ENCODE results near the gene DCBLD1.

Gene DCBLD1

DNA sequence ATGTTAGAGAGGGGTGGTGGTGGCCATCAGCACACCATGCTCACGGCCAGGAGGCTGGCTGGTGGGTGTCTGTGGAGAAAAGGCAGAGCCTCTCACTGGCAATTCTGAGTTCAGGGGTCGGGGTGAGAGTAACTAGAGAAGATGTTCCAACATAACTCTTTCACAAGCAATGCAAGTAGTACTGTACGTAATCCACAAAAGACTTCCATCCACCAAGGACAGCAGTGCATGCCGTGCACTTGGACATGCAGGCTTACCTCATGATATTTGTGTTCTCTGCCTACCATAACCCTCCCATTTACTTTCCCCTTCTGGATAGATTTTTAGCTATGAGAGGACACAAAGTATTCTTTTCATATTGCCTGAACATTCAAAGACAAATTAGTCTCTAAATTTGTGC lies 51.3 kb downstream of the DCBLD1 start:
- no peak for DNase-seq

DNA sequence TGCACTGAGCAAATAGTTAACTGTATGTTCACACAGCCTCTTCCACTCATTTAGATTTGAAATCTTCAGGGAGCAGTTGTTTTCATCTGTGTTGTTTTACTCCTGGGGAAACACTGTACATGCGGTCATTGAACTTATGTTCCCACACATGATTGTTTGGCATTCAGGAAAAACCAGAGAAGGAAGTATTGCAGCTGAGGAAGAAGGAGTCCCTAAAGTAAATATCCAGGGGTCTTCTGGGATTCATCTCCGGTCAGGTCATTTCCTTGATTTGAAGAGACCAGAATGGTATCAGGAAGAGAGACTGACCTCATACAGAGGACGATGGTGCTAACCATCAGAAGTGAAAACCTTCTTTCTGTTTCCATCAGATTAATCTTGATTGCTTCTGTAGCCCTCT lies 52.5 kb downstream of the DCBLD1 start:
- DNase-seq, result no peak

DNA sequence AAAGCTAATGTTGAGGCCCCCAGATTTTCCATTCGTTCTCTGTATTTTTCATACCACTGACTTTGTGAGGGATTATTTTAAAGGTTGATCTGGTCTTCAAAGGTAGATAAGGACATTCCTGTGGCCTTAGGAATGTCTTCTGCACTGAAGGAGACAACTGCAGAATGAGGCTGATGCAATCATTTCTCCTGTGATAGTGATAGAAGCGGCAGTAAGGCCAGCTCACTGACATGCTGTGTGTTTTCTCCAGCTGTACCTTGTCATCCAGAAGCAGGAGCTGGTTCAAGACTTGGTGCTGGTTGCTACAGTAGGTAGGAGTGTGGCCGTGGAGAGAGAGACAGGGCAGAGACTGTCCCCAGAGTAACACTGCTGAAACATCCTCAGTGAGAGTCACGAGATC lies 53.8 kb downstream of the DCBLD1 start:
- no peak for DNase-seq

DNA sequence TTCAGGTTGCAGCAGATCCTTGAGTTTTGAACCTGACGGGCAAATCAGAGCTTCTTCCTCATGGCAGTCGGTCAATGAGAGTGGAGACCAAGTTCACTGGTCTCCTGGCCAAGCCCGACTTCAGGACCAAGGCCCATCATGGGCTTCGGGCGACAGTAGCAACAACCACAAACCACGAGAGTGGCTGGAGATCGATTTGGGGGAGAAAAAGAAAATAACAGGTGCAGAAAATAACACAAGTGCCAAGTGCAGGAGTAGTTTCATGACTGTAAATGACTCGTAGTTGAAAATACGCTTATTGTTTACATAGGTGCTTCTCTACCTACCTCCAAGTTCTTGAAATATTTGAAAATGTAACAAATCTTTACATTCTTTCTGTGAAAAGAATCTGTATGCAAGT lies 56.1 kb downstream of the DCBLD1 start:
- no peak for DNase-seq

DNA sequence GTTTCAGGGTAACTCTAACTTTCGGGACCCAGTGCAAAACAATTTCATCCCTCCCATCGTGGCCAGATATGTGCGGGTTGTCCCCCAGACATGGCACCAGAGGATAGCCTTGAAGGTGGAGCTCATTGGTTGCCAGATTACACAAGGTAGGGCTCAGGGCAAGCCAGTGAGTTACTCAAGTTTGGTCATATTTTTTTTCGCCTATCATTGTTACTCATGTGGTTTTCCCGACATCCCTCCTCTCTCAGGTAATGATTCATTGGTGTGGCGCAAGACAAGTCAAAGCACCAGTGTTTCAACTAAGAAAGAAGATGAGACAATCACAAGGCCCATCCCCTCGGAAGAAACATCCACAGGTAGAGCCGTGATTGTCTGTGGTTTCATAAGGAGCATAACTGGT lies 58.2 kb downstream of the DCBLD1 start:
- no peak for DNase-seq

DNA sequence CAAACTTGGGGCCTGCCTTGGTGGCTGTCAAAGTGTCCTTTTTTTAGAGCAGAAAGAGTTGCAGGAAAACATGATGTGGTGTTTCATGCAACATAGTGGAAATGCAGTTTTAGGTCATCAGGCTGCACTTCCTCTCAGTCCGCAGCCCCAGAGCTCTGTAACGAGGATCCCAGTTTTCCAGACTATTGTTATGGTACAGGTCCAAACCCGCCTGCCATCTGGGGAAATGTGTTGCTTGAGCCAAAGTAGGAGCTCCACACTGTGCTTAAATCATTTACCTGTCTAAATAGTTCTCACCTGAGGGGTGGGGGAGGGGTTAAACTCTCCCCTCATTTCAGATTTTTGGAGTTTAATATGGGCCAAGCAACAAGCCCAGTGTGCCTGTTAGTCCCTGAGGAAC lies 60.0 kb downstream of the DCBLD1 start:
- DNase-seq, result no peak

DNA sequence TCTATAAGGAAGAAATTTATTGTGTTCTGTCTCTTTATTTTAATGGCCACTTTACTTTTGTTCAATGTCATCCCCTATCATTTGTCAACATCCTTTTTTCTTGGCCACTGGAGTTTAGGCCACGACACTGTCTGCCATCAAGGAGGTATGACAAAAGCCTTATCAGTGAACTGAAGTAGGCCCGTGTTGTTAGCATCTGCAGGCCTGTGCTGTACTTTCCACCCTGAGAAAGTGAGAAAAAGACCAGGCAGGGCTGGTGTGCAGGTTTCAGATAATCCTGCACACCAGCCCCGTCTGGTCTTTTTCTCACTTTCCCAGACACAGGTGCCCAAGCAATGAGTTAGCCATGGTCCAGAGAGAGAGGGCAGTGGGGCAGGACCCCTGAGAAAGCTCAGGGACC lies 62.2 kb downstream of the DCBLD1 start:
- DNase-seq, result no peak

DNA sequence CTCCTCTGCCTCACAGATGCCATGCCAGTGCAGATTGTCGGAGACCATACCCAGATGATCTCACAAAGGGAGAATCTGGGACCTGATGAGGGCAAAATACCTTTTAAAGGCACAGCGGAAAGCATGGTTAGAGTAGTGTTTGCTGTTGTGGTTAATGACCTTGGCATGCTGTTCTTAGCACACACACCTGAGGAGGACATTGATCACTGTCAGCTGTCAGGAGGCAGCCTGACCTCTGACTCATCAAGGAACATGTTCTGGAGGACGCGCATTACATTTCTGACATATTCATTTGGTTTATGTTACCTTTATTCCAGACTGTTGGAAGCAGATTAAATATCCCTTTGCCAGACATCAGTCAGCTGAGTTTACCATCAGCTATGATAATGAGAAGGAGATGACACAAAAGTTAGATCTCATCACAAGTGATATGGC lies 62.7 kb downstream of the DCBLD1 start:
- no peak for DNase-seq

DNA sequence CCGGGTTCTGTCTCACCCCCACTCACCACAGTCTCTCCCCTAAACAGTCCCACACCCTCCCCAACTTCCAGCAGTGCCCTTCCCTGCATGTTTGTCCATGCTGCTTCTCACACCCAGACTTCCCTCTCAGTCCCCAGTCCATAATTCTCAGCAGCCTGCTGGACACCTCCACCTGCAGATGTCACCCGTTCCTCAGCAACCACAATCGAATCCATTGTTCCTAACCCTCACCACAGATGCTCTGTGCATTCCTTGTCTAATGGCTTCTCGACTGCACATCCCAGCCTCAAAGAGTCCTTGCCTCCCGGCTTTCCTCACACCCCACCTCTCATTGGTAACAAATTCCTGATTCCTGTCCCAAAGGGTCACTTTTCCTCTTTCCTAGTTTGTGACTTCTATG lies 64.2 kb downstream of the DCBLD1 start:
- no peak for DNase-seq

DNA sequence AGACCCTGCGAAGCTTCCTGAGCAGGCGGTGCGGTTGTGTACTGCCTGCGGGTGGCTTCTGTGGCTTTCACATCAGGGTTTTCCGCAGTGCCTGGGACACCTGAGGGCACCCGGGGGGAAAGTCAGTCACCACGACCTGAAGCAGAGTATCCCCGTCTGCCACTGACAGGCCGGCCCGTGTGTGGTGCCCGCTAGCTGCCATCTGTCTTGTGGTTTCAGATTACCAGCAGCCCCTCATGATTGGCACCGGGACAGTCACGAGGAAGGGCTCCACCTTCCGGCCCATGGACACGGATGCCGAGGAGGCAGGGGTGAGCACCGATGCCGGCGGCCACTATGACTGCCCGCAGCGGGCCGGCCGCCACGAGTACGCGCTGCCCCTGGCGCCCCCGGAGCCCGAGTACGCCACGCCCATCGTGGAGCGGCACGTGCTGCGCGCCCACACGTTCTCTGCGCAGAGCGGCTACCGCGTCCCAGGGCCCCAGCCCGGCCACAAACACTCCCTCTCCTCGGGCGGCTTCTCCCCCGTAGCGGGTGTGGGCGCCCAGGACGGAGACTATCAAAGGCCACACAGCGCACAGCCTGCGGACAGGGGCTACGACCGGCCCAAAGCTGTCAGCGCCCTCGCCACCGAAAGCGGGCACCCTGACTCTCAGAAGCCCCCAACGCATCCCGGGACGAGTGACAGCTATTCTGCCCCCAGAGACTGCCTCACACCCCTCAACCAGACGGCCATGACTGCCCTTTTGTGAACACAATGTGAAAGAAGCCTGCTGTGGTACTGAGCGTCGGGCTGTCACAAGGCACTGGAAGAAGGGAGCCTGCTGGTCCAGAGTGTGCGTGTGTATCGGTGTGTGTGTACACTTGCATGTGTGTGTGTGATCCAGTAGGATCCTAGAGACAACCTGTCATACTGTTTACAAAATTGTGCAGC lies 65.5 kb downstream of the DCBLD1 start:
- peak; percentile 33 for DNase-seq

DNA sequence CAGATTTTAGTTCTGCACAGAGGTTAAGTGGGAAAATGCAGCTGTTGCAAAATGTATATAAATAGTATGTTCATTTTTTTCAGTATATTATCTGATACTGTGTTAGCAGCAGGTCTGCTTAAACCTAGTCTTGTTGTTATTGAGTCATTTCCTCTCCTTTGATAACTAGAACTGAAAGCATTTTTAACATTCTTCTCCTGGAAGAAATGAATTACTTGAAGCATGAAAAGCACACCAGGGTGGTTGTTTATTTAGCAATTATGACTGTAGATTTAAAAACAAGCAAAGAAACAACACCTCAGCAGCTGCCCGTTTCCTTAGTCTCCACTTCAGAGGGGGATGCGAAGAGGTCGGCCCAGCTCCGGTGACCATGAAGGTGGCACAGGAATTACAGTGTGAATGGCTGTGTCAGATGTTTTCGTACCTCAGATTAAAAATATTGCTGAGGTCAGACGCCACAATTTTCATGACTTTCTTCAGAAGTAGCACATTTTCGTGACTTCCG lies 66.4 kb downstream of the DCBLD1 start:
- peak; percentile 34 for DNase-seq

DNA sequence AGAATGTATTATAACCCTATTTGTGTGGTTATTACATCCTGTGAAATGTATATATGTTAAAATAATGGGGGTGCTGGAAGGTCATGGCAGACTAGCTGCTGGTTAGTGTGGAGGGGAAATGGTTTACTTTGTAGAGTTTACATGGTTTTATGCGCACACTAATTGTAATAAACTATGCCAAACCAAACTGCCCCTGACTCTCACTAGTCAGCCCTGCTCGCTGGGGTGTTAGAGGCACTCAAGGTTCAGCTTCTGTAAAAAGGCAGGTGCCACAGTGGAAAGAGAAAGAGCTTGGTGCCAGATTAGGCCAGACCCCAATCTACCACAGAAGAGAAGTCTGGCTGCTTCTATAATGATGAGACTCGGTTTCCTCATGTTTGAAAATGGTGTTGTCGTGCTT lies 67.1 kb downstream of the DCBLD1 start:
- peak; percentile 33 for DNase-seq

DNA sequence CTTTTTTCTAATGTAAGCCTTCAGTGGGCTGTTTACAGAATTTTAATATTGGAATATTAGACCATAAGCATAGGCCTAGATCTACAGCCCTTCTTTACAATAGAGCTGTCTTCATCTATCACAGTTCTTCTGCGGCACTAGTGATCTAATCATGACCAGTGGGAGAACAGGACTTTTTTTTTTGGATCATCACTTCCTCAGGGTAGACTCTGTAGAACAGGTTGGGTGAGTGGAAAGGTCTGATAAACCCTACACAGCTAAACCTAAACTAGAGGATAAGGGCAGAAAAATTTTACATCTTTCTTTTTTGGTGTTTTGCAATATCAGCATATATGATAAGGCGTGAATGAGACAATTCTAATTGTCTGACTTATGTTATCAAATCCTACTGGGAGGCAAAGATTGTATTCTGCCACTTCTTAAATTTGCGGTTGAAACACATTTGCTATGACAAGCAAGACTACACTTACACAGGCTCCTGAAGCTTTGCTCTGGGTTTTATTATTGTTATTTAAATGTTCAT lies 67.7 kb downstream of the DCBLD1 start:
- DNase-seq, result no peak

DNA sequence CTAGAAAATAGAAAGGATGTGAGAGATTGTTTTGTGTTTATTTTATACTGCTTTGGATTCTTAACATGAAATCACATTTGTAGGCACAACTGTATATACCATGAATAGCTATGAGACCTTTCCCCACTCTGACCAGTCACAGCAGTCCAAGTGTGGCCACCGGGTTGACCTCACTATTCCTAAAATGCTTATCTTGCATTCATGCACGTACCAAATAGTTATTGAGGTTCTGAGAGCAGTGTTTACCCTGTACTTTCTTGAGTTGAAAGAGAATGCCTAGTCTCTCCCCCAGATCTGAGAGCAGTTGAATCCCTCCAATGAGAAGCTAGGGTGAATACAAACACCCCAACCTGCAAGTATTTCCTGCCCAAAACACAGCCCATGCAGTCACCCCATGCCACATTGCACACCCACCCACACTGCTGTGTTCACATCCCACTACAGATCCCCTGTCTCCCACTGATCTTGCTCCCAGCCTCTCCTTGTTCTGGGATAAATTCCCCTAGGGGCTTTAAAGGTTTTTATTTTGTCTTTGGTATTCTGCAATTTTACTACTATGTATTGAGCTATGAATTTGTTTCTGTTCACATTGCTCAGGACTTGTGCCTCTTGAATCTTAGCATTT lies 68.3 kb downstream of the DCBLD1 start:
- no peak for DNase-seq

DNA sequence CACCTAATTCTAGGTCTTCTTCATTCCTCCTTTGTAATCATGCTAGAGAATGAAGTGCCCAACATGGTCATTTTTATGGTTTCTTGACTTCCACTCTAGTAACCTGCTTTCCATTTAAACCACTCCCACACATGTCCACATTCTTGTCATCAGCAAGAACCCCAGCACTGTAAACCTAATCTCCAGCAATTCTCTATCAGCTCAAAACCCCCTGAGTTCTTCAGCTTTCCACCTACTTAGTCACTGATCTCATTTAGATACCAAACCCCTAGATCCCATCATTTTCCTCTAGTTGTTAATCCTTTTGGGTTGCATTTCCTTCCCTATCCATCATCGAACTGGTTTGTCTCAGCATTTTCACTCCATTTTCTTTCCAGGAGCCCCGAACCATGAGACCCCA lies 70.1 kb downstream of the DCBLD1 start:
- no peak for DNase-seq

DNA sequence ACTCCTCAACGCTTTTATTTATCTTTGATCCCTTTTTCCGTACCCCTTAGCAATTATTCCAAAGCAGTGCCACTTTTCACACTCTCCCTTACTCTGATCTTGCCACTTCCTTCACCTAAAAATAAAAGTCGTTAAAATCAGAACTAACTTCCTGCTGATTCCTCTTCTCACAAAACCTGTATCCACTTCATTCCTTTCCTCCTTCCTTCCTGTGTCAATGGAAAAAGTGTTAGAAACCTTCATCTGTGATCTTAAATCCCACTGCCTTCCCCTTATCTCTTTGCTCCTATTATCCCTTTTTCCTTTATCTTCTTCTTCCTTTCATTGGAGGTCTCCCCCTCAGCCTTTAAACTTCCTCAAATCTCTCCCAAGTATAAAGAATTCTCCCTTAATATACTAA lies 70.7 kb downstream of the DCBLD1 start:
- DNase-seq, result no peak

DNA sequence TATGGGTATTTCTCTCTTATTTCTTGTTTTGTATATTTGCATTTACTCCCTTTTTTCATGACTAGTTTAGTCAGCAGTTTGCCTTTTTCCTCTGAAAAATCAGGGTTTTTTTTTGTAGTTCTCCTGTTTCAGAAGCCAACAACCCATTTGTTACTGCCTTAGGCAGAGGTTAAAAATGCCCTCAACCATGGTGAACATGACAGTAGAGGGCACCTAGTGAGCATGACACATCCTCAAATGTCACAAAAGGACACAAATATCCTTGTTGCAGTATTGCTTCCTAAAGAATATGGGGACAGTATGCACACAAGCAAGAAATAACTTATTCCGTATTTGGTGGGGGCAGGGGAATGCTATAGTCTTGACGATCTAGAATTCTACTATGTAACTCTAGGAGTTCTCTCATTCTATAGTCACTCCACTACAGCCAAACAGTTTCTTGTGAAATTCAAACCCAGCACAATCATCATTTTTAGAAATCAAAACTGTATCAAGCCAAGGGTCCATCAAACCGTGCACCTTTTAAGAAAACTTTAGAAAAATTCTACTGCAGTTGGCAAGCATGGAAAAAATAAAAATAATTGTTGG lies 72.9 kb downstream of the DCBLD1 start:
- no peak for DNase-seq

DNA sequence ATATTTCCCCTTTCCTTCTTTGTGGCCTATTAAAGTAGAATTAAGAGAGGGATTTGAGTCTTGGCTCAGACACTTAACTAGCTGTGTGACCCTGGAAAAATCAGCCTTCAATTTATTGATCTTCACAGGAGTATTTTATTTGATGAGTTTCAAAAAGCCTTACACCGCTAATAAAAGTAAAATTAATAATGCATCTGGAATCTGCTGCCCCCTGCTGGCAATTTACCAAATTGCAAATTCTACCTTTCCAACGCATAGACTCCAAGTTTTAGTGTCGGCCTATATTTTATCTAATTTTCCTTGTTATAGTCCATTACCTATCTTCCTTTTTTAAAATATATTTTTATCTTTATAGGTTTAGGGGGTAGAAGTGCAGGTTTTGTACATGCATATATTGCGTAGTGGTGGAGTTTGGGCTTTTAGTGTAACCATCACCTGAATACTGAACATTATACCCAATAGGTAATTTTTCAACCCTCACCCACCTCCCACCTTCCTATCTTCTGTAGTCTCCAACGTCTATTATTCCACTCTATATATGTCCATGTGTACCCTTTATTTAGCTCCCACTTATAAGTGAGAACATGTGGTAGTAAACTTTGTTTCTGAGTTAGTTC lies 73.5 kb downstream of the DCBLD1 start:
- DNase-seq, result peak; percentile 52

DNA sequence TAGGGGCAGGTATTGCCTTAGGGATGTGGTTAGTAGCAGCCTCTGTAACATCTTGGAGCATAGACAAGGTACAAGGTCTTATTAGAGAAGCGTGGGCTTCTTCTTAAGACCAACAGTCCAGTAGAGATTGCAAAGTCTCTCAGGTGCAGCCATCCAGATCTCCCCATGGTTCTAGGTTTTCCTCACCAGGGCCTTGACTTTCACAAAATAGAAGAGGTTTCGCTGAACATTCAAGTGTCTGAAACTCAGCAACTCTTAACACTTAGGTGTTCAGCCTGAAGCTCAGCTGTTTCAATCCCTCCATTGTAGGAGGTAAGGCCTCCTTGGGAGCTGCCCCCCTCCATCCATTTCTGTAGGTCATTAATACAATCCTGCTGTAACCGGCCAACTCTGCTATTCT lies 75.5 kb downstream of the DCBLD1 start:
- no peak for DNase-seq

DNA sequence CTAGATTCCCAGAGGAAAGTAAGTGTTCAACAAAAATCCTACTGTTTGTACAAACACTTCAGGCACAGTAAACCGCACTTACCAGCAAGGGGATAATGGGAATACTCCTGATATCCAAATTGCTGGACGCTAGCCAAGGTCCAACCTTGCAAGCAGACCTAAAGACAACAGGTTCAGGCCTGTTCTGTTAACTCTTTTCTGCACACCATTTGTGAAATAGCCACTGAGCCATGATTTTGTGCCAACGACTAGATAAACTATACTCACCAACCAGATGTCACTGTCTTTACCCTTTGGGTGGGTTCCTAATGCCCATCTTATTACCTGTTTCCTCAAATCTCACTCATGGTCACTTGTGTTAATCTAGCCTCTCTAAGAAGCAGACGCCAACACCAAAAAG lies 76.3 kb downstream of the DCBLD1 start:
- no peak for DNase-seq

DNA sequence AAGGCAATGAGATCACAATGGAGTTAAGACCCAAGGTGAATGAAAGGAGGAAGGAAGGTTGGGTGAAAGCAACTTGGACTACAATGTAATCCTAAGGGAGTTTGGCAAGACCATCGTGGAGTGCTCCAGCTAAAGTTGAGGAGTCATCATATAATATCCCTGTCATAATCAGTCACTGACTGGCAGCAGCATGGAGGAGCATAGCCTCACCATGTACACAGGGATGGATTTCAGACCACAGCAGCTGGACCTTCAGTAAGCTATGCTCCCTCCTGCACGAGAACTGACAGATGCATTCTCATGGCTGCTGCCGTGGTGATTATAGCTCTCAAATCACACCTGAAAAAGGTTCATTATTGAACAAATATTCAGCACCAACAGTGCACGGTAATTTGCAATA lies 76.8 kb downstream of the DCBLD1 start:
- no peak for DNase-seq

DNA sequence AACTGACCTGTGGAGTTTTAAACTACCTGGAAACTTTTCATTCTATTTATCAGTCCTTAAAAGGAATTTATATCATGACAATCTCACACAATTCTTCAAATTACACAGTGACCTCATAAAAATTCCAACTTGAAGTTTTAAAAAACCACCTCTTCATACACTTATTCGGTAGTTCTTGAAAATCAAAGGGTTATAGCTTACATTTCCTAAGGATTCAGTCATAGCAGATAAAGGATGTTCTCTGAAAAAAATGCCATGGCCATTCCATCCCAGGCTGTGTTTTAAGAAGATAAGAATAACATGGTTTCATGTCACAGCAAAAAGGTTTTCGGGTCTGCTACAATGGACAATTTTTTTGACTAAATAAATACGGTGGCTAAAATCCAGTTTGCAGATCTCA lies 78.7 kb downstream of the DCBLD1 start:
- no peak for DNase-seq

DNA sequence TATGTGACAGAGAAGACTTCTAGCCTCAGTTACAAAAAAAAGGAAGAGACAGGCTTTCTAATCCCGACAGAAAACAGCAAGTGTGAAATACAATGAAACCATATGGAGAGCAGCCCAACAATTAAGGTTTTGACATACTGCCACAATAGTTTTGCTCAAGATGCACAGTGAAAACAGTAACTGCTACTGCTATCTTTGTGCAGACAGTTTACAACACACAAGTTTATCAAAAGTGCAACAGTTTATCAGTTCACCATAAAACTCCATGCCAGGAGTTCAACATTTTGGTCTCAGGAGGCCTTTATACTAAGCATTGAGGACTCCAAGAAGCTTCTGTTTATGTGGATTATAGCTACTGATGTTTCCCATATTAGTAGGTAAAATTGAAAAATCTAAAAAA lies 82.2 kb downstream of the DCBLD1 start:
- no peak for DNase-seq
